Fibroblast of villous mesenchyme (primary cell): Measurements from ENCODE around the gene CEP112. TPM values are rescaled to one million over a fixed set of nuclear protein-coding genes. Genes with fewer than 3 reads are reported as not detected.

Experiments used
- DNase-seq: peaks from one replicate; pipeline ENCODE4 v3.0.0-alpha.2; 2010; ENCODE audit warnings: low read depth
- H3K4me3 ChIP-seq: 2 replicates; pipeline ENCODE4 v1.5.1; 2011; ENCODE audit warnings: low read depth, mild to moderate bottlenecking, low read length
- total RNA-seq: library from RNA; depleted of rRNA; stranded (reverse); fragments of >200 nt; gene quantifications from 2 replicates; pipeline ENCODE4 v1.2.3, GENCODE V29; 2012
- TF ChIP-seq, protein P1 (sequence below): IDR thresholded peaks from 2 replicates; pipeline ENCODE4 v1.5.1; 2012; ENCODE audit warnings: low read depth, mild to moderate bottlenecking, low read length; ENCODE audit not compliant: insufficient read depth

CEP112 gene
- total RNA-seq, 1 donor, result 10.8 TPM

DNA sequence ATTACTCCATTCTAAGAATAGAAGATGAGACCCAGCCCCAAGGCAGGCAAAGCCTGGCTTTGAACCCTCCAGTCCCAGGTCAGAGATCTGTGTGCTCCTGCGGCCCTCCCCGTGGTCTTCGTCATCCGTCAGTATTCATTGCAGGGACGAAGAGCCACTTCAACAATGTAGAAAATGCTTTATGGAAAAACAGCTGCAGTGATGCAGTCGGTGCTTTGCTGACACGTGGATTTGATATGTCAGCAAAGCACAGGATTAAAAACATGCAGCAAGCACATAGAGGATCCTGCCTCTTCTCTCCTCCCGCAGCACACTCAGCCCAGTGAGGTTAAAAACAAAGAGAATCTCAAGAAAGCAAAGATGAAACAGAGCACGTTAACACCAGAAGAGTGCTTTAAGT, 513.4 kb downstream of the CEP112 start:
- no peak overlapping the region for H3K4me3 ChIP-seq
- TF ChIP-seq, protein P1, sequence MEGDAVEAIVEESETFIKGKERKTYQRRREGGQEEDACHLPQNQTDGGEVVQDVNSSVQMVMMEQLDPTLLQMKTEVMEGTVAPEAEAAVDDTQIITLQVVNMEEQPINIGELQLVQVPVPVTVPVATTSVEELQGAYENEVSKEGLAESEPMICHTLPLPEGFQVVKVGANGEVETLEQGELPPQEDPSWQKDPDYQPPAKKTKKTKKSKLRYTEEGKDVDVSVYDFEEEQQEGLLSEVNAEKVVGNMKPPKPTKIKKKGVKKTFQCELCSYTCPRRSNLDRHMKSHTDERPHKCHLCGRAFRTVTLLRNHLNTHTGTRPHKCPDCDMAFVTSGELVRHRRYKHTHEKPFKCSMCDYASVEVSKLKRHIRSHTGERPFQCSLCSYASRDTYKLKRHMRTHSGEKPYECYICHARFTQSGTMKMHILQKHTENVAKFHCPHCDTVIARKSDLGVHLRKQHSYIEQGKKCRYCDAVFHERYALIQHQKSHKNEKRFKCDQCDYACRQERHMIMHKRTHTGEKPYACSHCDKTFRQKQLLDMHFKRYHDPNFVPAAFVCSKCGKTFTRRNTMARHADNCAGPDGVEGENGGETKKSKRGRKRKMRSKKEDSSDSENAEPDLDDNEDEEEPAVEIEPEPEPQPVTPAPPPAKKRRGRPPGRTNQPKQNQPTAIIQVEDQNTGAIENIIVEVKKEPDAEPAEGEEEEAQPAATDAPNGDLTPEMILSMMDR, result no peak
- peak; percentile 41 for DNase-seq

DNA sequence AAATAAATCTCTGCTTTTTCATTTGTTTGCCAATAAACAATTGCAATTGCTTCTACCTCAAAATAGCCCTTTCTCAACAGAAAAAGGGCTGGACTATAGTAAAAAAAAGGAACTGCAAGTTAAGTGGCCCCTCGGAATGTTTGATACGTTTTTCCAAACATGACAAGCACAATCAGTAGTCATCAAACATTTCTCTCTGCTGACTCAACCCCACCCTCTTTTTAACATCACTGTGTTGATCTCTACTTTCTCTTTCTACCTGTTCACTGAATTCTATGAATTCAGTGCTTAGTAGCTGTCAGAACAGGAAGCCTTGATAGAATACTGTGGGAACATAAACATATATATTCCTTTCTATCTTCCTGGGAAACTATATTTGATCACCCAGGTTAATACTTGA, 514.0 kb downstream of the CEP112 start:
- TF ChIP-seq, protein P1, result no peak
- DNase-seq, result no peak
- H3K4me3 ChIP-seq, result no peak overlapping the region

DNA sequence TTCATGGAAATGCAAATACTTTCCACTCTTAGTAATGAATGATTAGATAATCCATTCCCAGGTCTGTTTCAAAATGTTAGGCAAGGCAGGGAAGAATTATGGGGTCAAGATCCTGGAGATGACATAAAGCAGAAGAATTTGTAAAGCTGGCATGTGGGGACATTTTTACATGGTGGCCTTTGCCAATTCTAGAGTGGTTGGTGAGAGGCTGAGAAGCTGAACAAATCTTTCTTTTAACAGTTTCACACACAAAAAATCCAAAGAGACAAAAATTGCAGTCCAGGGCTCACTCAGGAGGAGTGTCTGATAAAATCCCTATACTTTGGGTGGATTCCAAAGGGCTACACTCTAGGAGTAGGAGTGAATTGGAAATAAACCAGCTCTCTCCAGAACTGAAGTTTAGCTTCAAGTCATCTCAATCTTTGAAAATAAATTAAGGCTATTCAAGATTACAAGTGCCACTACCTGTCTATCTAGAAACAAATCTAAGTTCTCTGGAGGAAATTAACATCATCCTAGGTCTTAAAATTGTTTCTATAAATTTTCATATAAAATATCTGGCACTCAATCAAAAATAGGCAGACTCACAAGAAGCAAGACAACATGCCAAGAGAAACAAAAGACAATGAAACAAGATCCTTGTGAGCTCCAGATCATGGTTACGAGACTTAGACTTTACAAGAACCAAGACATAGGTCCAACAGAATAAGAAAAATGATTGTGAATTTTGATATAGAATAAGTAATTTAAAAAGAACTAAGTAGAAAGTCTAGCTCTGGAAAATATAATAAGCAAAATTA, 517.5 kb downstream of the CEP112 start:
- TF ChIP-seq, protein P1, result no peak
- no peak overlapping the region for H3K4me3 ChIP-seq
- DNase-seq, result no peak

DNA sequence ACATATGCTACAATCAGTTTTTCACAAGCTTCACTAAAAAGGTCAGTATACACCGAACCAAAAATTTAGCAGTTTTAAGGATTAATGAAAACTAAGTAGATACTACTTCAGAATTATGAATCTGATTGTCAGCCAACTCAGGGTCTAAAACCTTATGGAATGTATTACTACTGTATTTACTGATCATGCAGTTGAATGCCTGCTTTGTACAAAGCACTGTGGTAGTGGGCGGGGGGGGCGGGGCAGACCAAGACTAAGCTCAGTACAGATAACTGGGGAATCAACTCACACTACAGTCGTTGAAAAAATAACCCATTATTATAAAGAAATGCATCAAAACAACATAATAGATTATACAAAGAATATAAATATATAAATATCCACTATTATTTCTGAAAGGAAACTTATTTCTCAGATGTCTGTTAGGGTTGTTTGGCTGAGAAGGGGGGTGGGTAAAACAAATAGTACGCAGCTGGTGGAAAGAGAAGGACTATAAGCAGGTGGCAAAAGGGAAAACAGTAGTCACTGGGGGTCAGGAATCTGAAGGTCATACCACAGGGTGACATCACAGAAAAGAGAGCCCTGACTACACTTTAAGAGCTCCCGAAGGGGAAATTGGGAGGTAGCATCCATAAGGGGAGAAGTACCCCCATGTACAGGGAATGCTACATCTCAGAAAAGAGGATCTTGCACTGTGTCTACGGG, 521.1 kb downstream of the CEP112 start:
- no peak overlapping the region for H3K4me3 ChIP-seq
- TF ChIP-seq, protein P1, result no peak
- no peak for DNase-seq

DNA sequence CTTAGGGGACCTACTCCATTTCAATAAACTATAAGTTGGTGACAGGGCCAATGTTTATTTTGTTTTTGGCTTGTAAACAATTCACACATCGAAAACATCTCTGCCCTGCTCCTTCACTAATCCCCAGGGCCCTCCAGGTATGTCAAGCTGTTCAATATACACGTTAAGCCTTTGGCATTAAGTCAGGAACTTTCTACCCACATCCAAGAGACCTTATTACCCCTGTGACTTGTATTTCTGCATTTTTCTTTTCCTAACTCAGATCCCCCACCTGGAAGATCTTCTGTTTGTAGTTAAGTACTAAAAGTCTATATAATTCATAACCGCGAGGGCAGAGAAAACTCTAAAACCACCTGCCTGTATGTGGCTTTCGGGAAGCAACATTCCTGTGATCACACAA, 523.7 kb downstream of the CEP112 start:
- TF ChIP-seq, protein P1, result no peak
- no peak for DNase-seq
- no peak overlapping the region for H3K4me3 ChIP-seq

DNA sequence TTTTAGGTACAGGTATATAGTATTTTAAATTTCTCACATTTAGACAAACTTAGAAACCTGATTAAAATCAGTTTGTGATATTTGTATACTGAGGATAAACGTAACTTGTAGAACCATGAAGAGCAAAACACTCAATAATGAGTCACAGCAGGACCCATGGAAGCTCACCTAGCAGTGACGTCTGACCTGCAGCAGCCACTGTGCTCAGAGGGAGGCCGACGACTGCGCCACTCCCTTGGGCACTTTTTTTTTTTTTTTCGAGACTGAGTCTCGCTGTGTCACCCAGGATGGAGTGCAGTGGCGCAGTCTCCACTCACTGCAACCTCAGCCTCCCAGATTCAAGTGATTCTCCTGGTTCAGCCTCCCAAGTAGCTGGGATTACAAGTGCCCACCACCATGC, 524.3 kb downstream of the CEP112 start:
- TF ChIP-seq, protein P1, result no peak
- H3K4me3 ChIP-seq, result no peak overlapping the region
- no peak for DNase-seq
